Measurements from ENCODE around the gene PPIP5K1.

The PPIP5K1 gene

DNA sequence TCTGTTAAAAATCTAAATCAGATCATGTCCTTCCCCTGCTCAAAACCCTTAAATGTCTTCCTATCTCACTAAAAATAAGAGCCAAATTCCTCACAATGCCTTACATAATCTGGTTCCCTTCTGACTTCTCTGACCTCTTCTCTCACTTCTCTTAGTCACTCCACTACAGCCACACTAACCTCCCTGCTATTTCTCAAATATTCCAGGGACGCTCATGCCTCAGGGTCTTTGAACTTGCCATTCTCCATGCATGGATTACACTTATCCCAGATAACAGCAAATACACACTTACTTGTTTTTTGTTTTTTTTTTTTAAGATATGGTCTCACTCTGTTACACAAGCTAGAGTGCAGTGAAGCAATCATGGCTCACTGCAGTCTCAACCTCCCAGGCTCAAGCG is 105.6 kb downstream of the PPIP5K1 start:
- no peak overlapping the region for H3K27ac ChIP-seq
- TF ChIP-seq ZFX (IDR thresholded peaks at IDR 0.05; ENCODE audit: borderline replicate concordance) (no peak), CTCF (IDR thresholded peaks at IDR 0.05) (no peak)
